ENCODE results near the gene DDX10.

GRCh38 chr11:108817976-108818375 lies 153.1 kb downstream of the DDX10 start:
- TF ChIP-seq CTCF (IDR thresholded peaks at IDR 0.05) (no peak), EP300 (IDR thresholded peaks at IDR 0.05) (no peak), POLR2A (IDR thresholded peaks at IDR 0.05) (no peak)

Measured in ovary (tissue), 3 donors.